GM23248 (cell line): ENCODE data around the gene PKHD1.

ENCODE experiments used
- EZH2 ChIP-seq: fragments of 200-600 bp; sonication (generic); IDR thresholded peaks from 2 replicates; pipeline ENCODE4 v1.6.1; 2018; ENCODE audit warnings: antibody characterized with exemption, mild to moderate bottlenecking; ENCODE audit not compliant: insufficient read depth, poor library complexity, severe bottlenecking
- EZH2phosphoT487 ChIP-seq: fragments of 200-600 bp; sonication (generic); IDR thresholded peaks from 2 replicates; pipeline ENCODE4 v1.6.1; 2018; ENCODE audit warnings: antibody characterized with exemption, moderate library complexity, mild to moderate bottlenecking, low read depth; ENCODE audit not compliant: insufficient read depth

GRCh38 chr6:51613558-51613957 lies 473.9 kb downstream of the PKHD1 start:
- no peak for TF ChIP-seq EZH2phosphoT487
- TF ChIP-seq EZH2, result no peak
